Activated naive CD4-positive, alpha-beta T cell treated with anti-CD3 and anti-CD28 coated beads, Interleukin-2, amount 10 ng/mL, durations not matched to agents 7 days and 5 days (primary cell): Measurements from ENCODE around the gene SLC4A2.
A peak's percentile ranks its signal among the peaks of the same experiment; 100 is the strongest.
"Not testable (repeated sequence)": the region's sequence is repeated elsewhere in the genome, so short reads cannot be mapped to it uniquely, and the experiment has no call there.

Experiments used
- CTCF ChIA-PET: fragments of 350-600 bp; sonication (Branson Sonifier 250); formaldehyde crosslinking; loops from one replicate; lab custom pipeline; 2021; ENCODE audit warnings: antibody characterized with exemption; lab: Charles Lee
- DNase-seq: peaks from one replicate; pipeline ENCODE4 v3.0.0-alpha.2; 2020
- H3K27ac Mint-ChIP-seq: one replicate; pipeline ENCODE4 v1.8.0; 2021; ENCODE audit warnings: mild to moderate bottlenecking, moderate library complexity, mixed read lengths
- H3K27me3 Mint-ChIP-seq: one replicate; pipeline ENCODE4 v1.8.0; 2021; ENCODE audit warnings: mild to moderate bottlenecking, mixed read lengths
- H3K36me3 Mint-ChIP-seq: one replicate; pipeline ENCODE4 v1.8.0; 2021; ENCODE audit warnings: mixed read lengths
- H3K4me1 Mint-ChIP-seq: one replicate; pipeline ENCODE4 v1.8.0; 2021; ENCODE audit warnings: mixed read lengths
- H3K4me3 Mint-ChIP-seq: one replicate; pipeline ENCODE4 v1.8.0; 2021; ENCODE audit warnings: mild to moderate bottlenecking, moderate library complexity, mixed read lengths
- H3K9me3 Mint-ChIP-seq: one replicate; pipeline ENCODE4 v1.8.0; 2021; ENCODE audit warnings: mixed read lengths

Gene SLC4A2

GRCh38 chr7:151043449-151043848, 15.9 kb upstream of the SLC4A2 start:
- H3K36me3 Mint-ChIP-seq, H3K4me3 Mint-ChIP-seq, DNase-seq, H3K9me3 Mint-ChIP-seq, CTCF ChIA-PET, H3K27me3 Mint-ChIP-seq, H3K27ac Mint-ChIP-seq, H3K4me1 Mint-ChIP-seq: not testable (repeated sequence)

GRCh38 chr7:151043959-151044358, 15.4 kb upstream of the SLC4A2 start:
- Mint-ChIP-seq H3K27ac (no peak overlapping the region), H3K4me1 (peaks cover 3% of the 10 kb centered on the region), H3K4me3 (no peak overlapping the region), H3K36me3 (peaks cover 2% of the 10 kb centered on the region), H3K9me3 (no peaks in the 10 kb centered on the region), H3K27me3 (peaks cover 4% of the 10 kb centered on the region)
- no peak for DNase-seq
- CTCF ChIA-PET = interaction anchor here (1.2 kb wide), 1 partner anchor 25 kb away, joined by 4 read pairs; no protein-coding TSS in a partner anchor

- Mint-ChIP-seq H3K27me3 (peaks cover 11% of the 10 kb centered on the region), H3K9me3 (no peaks in the 10 kb centered on the region), H3K36me3 (peaks cover 2% of the 10 kb centered on the region), H3K4me1 (peaks cover 3% of the 10 kb centered on the region), H3K4me3 (no peak overlapping the region), H3K27ac (no peak overlapping the region)
- CTCF ChIA-PET = no interaction called here
- DNase-seq = no peak
These were observed 14.1 kb upstream of the SLC4A2 start for GRCh38 chr7:151045262-151045661.

- Mint-ChIP-seq H3K9me3 (no peaks in the 10 kb centered on the region), H3K36me3 (peaks cover 2% of the 10 kb centered on the region), H3K4me1 (peaks cover 7% of the 10 kb centered on the region), H3K4me3 (no peak overlapping the region), H3K27ac (no peak overlapping the region), H3K27me3 (peaks cover 18% of the 10 kb centered on the region)
- CTCF ChIA-PET = no interaction called here
- DNase-seq = no peak
These were observed 13.4 kb upstream of the SLC4A2 start for GRCh38 chr7:151045967-151046366.

GRCh38 chr7:151046603-151047573, 12.5 kb upstream of the SLC4A2 start:
- DNase-seq = no peak
- no peaks in the 10 kb centered on the region for H3K9me3 Mint-ChIP-seq
- peak overlapping the region; percentile 19 for H3K27ac Mint-ChIP-seq
- no peak overlapping the region for H3K4me3 Mint-ChIP-seq
- peaks cover 25% of the 10 kb centered on the region for H3K27me3 Mint-ChIP-seq
- peaks cover 11% of the 10 kb centered on the region for H3K4me1 Mint-ChIP-seq
- H3K36me3 Mint-ChIP-seq = peaks cover 2% of the 10 kb centered on the region
- CTCF ChIA-PET = no interaction called here

GRCh38 chr7:151047976-151048815, 11.2 kb upstream of the SLC4A2 start, which contains the start of gene ASIC3:
ASIC3 (plus strand) TSS chr7:151048531; CDS start chr7:151048886, 355 bp downstream.
- peaks cover 6% of the 10 kb centered on the region for H3K36me3 Mint-ChIP-seq
- H3K27me3 Mint-ChIP-seq = peaks cover 34% of the 10 kb centered on the region
- no peak for DNase-seq
- no peak within 1 kb of the TSS for H3K4me3 Mint-ChIP-seq
- CTCF ChIA-PET = no interaction called here
- no peaks in the 10 kb centered on the region for H3K9me3 Mint-ChIP-seq
- H3K4me1 Mint-ChIP-seq = peaks cover 21% of the 10 kb centered on the region
- H3K27ac Mint-ChIP-seq = no peak within 1 kb of the TSS

- H3K4me3 Mint-ChIP-seq = no peak overlapping the region
- no peak overlapping the region for H3K27ac Mint-ChIP-seq
- peaks cover 6% of the 10 kb centered on the region for H3K36me3 Mint-ChIP-seq
- CTCF ChIA-PET = interaction anchor here (0.7 kb wide), 1 partner anchor 31 kb away, joined by 3 read pairs; no protein-coding TSS in a partner anchor
- peaks cover 26% of the 10 kb centered on the region for H3K4me1 Mint-ChIP-seq
- H3K9me3 Mint-ChIP-seq = no peaks in the 10 kb centered on the region
- no peak for DNase-seq
- peaks cover 34% of the 10 kb centered on the region for H3K27me3 Mint-ChIP-seq
These were observed 10.4 kb upstream of the SLC4A2 start for GRCh38 chr7:151048911-151049463.

- Mint-ChIP-seq H3K4me3 (no peak overlapping the region), H3K36me3 (peaks cover 4% of the 10 kb centered on the region), H3K4me1 (peaks cover 30% of the 10 kb centered on the region), H3K27ac (no peak overlapping the region), H3K9me3 (no peaks in the 10 kb centered on the region), H3K27me3 (peaks cover 34% of the 10 kb centered on the region)
- DNase-seq = peak; percentile 83
- CTCF ChIA-PET = interaction anchor here (0.8 kb wide), 1 partner anchor 153 kb away, joined by 3 read pairs; no protein-coding TSS in a partner anchor
These were observed 8.3 kb upstream of the SLC4A2 start for GRCh38 chr7:151051108-151051507.

GRCh38 chr7:151053096-151053495, 6.3 kb upstream of the SLC4A2 start:
- Mint-ChIP-seq H3K4me3 (no peak overlapping the region), H3K27ac (no peak overlapping the region), H3K4me1 (peaks cover 44% of the 10 kb centered on the region), H3K9me3 (no peaks in the 10 kb centered on the region), H3K36me3 (peaks cover 6% of the 10 kb centered on the region), H3K27me3 (peaks cover 34% of the 10 kb centered on the region)
- DNase-seq = no peak
- CTCF ChIA-PET = no interaction called here

GRCh38 chr7:151053751-151054150, 5.6 kb upstream of the SLC4A2 start:
- H3K36me3 Mint-ChIP-seq = peaks cover 6% of the 10 kb centered on the region
- H3K4me1 Mint-ChIP-seq = peaks cover 50% of the 10 kb centered on the region
- H3K27me3 Mint-ChIP-seq = peaks cover 30% of the 10 kb centered on the region
- no peaks in the 10 kb centered on the region for H3K9me3 Mint-ChIP-seq
- no peak overlapping the region for H3K27ac Mint-ChIP-seq
- no peak for DNase-seq
- H3K4me3 Mint-ChIP-seq = no peak overlapping the region
- CTCF ChIA-PET = no interaction called here

GRCh38 chr7:151056283-151056665, 3.1 kb upstream of the SLC4A2 start:
- Mint-ChIP-seq H3K27me3 (peaks cover 13% of the 10 kb centered on the region), H3K4me1 (peaks cover 61% of the 10 kb centered on the region), H3K27ac (no peak overlapping the region), H3K9me3 (no peaks in the 10 kb centered on the region), H3K36me3 (peaks cover 6% of the 10 kb centered on the region), H3K4me3 (peak overlapping the region; percentile 96)
- no peak for DNase-seq
- CTCF ChIA-PET = interaction anchor here (1.3 kb wide), 1 partner anchor 54 kb away, joined by 4 read pairs; no protein-coding TSS in a partner anchor

- H3K27me3 Mint-ChIP-seq = peaks cover 9% of the 10 kb centered on the region
- peak overlapping the region; percentile 68 for H3K27ac Mint-ChIP-seq
- no peak for DNase-seq
- H3K4me1 Mint-ChIP-seq = peaks cover 64% of the 10 kb centered on the region
- H3K36me3 Mint-ChIP-seq = peaks cover 6% of the 10 kb centered on the region
- peak overlapping the region; percentile 96 for H3K4me3 Mint-ChIP-seq
- CTCF ChIA-PET = interaction anchor here (1.3 kb wide), 1 partner anchor 54 kb away, joined by 4 read pairs; no protein-coding TSS in a partner anchor
- H3K9me3 Mint-ChIP-seq = no peaks in the 10 kb centered on the region
These were observed 2.5 kb upstream of the SLC4A2 start for GRCh38 chr7:151056666-151057505.

GRCh38 chr7:151057506-151057988, 1.8 kb upstream of the SLC4A2 start, which contains the start of gene CDK5:
CDK5 (minus strand) TSS chr7:151057897; CDS start chr7:151057848, 49 bp downstream.
- peaks cover 5% of the 10 kb centered on the region for H3K36me3 Mint-ChIP-seq
- CTCF ChIA-PET = interaction anchor here (1.3 kb wide), 1 partner anchor 53 kb away, joined by 4 read pairs; no protein-coding TSS in a partner anchor
- peaks cover 61% of the 10 kb centered on the region for H3K4me1 Mint-ChIP-seq
- H3K9me3 Mint-ChIP-seq = no peaks in the 10 kb centered on the region
- H3K4me3 Mint-ChIP-seq = peak within 1 kb of the TSS; percentile 96
- peaks cover 2% of the 10 kb centered on the region for H3K27me3 Mint-ChIP-seq
- peak within 1 kb of the TSS; percentile 94 for H3K27ac Mint-ChIP-seq
- DNase-seq = no peak
